ENCODE data around the gene PELI3.

Gene PELI3

DNA sequence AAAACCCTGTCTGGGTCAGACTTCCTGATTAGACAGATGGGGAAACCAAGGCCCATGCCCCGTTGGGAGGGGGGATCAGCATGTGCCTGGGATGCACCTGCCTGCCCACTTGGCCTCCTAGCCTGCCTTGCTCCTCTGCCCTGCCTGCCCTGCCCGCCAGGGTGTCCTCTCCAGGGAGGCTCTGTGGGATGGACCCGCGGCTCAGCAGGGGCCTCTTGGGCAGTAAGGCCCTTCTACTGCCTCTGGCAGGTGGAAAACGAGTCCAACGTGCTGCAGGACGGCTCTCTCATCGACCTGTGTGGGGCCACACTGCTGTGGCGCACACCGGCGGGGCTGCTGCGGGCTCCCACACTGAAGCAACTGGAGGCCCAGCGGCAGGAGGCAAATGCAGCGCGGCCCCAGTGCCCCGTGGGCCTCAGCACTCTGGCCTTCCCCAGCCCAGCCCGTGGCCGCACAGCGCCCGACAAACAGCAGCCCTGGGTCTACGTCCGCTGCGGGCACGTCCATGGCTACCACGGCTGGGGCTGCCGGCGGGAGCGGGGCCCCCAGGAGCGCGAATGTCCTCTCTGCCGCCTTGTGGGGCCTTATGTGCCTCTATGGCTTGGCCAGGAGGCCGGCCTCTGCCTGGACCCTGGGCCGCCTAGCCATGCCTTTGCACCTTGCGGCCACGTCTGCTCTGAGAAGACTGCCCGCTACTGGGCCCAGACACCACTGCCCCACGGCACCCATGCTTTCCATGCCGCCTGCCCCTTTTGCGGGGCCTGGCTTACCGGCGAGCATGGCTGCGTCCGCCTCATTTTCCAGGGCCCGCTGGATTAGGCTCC, 8.9 kb downstream of the PELI3 start:
- DNase-seq: no peak

DNA sequence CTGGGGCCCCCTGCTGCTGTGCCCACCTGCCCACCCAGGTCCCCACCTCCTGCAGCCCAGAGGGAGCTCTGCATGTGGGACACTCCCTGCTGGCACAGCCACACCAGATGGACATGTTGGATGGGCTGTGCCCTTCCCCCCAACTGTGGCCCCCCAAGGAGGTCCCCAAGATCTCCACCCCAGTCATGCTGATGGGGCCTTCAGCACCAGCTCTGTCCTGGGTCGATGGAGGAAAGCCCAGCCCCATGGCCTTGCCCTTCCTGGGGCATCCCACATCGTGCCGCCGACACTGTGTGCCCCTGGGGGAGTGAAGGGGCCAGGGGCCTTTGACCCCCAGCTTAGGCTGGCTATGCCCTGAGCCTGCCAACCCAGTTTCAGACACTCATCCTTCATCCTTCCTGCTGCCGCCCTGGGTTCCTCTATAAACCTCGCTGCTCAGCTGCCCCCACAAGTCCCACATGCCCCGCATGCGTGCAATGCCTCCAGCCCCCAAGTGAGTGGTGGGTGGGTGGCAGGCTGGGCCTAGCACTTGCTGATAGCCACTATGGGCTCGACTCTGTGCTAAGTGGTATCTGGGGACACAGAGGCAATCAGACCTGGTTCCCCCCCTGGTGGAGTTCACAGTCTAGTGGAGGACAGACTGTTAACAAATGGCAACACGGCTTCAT, 9.6 kb downstream of the PELI3 start:
- DNase-seq: no peak

DNA sequence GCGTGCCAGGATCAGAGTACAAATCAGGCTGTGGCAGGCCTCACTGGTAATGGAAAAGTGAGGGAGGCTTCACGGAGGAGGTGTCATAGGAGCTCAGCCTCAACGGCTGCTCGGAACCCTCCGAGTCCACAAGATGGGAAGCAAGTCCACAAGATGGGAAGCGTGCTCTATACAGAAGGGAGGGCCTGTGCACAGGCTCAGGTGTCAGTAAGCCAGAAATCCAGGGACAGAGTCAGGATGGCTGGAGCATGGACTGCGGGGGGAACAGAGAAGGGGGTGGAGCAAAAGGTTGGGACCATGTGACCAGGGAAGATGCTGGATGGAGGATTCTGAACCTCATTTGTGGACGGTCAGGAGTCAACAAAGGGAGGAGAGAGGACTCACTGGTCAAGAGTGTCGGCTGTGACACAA, 10.1 kb downstream of the PELI3 start:
- no peak for DNase-seq

DNA sequence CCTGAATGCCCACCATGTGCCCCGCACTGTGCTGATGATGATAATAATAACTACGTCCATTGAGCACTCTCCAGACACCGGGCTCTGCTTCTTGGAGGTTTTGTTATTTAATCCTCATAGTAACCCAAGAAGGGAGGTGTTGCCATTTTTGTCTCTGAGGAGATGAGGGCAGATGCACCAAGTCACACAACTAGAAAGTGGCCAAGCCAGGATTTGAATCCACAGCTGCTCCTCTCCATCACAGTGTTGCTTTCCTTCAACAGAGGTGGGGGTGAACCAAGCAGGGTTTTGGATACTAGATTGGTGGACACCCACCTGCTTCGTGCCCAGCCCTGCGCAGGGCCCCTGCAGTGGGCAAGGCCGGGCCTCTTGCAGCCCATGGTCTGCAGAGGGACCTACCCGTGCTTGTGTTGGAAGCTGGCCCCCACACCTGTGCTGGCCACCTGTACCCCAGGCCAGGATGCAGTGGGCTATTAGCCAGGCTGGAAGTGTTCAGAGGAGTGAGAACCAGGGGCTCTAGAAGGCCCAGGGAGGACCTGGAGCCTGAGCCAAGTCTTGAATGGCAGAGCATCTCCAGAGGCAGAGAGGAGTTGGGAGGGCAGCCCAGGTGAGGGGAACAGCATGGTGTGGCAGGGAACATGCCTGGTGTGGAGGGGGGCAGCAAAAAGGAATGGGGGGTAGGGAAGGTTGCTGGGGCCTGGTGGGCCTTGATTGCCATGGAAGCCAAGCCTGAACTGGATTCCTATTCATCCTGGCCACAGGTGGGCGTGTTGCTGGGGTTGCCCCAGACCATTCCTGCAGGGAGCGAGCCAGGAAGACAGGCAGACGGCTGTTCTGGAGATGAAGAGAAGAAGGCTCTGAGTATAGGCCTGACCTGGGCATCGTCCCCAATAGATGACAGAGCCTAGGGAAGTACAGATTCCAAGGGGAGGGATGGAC, 10.8 kb downstream of the PELI3 start:
- no peak for DNase-seq

DNA sequence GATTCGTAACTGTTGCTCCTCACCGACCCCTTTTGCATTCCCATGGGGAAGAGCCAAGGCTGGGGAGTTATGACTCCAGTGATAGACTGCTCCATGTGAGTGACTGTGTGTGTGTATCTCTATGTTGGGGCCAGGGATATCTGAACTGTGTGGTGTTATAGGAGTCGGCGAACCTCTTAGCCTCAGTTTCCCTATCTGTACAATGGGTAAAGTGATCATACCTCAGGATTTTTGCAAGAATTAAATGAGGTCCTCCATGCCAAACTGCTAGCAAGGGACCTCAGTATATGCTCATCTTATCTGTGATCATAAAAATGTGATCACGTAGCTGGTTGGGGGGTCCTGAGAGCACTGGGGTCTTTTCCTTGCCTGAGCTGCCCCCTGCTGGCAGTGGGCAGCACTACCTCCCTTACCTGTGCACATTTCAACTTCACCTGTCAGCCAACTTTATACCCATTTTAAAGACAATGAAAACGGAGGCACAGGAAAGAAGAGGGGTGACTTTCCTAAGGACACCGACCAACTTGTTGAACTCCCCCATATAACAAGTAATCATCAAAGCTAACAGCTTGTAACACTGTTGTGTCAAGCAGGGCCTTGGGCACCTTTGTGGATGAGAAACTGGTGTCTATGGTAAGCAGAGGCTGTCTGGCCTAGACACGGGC, 12.2 kb downstream of the PELI3 start:
- DNase-seq: no peak

DNA sequence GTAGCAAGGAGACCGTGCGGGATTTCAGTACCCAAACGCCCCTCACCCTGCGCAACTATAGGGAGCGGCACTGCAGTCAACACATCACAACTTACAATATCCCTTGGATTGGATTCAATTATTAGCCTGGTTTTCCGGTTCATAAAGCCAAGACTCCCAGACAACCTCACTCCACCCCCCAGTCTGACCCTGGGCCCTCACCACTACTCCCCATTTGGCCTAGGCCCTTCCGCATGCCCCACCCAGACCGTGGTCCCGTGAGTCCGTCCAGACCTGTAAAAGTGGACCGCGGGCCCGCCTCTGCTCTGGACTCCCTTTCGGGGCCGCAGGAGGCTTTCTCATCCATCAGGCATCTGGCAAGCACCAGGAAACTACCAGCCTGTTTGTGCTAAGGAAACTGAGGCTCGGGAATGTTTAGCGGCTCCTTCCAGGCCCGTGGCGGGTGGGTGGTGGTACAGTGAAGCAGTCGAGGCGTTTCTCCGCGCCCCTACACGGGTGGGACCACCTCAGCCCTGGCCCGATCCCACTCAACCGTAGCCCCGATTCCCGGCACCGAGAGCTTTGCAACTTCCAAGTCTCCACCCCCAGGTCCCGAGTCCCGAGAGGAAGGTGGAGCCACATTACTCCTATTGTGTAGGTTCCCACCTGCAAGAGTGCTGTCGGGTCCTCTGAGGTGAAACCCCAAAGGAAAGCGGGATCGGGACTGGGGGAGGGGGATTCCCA, 12.8 kb downstream of the PELI3 start:
- DNase-seq: no peak

DNA sequence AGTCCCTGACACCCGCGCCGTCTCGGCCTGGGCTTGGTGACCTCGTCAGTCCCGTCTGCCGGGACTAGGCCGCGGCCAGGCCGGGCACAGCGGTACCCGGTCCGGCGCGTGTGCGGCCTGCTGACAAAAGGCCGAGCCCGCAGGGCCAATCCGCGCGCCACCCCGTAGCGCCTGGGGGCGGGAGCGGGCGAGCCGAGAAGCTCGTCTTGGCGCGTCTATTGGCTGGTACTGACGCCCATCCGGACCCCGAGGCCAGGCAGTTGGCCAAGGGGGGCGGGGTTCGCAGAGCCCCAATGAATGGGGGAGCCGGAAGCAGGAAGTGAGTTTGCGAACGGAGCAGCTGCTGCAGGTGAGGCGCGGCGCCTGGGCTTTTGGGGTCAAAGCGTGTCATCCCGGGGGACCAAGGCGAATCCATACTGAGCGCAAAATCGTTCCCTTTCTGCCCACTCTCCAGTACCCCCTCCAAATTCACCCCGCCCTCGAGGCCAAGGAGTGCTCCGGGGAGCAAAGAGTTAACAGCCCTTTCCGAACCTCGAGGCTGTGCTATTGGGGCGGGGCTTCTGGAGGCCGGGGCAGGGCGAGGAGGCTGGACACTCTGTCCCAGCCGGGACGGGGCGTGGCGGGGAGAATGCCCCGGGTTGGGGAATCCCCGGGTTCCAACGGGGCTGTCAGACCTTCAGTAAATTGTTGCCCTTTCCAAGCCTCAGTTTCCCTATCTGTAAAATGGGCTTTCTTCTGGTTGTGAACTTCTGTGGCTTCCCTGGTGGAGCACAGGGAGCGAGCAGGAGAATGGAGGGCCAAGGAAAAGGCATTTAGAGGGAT, 13.6 kb downstream of the PELI3 start, which contains the start of gene DPP3:
DPP3 (plus strand) TSS at position 318 of the 822 bp plus-strand sequence. CDS start 1,767 bp downstream, outside the sequence.
- DNase-seq: peak; percentile 95

DNA sequence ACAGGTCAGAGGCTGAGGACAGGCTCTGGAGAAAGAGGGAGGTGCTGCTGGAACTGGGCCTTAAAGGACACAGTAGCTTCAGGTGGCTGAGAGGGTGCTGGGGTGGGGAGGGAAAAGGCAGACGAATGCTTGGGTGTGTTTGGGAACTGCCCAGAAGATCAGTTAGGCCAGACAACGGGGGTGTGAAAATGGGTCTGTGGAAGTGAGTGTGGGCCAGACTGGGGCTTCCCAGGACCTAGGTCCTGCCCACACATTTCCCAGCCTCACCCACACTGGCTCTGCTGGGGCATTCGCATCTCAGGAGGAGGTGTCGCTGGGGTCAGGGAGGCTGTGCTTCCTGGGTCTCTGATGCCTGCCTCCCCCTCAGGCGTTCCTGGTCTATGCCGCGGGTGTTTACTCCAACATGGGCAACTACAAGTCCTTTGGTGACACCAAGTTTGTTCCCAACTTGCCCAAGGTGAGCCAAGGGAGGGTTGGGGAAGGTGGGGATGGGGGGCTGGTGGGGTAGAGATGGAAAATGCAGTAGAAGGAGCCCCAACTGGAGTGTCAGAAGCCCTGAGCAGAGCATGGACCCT, 18.2 kb downstream of the PELI3 start:
- no peak for DNase-seq

DNA sequence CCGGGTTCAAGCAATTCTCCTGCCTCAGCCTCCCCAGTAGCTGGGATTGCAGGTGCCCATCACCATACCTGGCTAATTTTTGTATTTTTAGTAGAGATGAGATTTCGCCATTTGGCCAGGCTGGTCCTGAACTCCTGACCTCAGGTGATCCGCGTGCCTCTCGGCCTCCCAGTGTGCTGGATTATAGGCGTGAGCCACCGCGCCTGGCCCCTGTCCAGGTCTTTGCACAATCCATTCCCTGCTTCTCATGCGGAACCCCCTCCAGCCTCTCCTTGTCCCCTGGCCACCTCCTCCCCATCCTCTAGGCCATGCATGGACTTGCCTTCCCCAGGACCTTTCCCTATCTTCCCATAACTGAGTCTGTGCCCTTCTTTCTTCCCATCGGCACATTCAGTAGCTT, 22.3 kb downstream of the PELI3 start:
- DNase-seq: no peak

DNA sequence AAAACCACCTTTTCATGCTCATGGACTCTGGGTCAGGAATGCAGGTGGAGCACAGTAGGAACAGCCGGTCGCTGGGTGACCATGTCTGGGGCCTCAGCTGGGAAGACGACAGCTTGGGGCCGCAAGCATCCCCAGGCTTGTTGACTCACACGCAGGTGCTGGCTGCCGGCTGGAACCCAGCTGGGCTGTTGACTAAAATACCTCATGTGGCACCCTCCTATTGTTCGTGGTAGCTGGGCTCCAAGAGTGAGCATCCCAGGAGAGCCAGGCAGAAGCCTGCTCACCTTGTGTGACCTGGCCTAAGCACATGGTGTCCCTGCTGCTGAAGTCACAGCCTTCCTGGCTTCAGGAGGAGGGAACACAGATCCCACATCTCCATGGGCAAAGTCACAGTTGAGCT, 22.9 kb downstream of the PELI3 start:
- DNase-seq: no peak

DNA sequence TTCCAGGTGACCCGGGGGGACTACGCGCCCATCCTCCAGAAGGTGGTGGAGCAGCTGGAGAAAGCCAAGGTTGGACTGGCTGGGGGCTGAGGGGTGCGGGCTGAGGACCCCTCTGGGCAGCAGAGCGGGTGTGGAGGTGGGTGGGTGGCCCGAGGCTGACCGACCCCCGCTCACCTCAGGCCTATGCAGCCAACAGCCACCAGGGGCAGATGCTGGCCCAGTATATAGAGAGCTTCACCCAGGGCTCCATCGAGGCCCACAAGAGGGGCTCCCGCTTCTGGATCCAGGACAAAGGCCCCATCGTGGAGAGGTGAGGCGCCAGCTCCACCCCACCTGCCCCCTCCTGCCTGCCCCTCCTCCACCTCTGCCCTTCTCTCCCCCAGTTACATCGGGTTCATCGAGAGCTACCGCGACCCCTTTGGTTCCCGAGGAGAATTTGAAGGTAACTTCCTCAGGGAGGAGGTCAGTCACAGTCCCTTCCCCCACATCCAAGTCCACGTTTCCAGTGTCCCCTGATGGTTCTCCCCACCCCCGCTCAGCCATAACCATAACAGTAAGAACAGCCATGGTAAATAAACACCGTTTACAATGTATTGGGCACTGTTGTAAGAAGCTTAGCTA, 24.7 kb downstream of the PELI3 start:
- DNase-seq: no peak

DNA sequence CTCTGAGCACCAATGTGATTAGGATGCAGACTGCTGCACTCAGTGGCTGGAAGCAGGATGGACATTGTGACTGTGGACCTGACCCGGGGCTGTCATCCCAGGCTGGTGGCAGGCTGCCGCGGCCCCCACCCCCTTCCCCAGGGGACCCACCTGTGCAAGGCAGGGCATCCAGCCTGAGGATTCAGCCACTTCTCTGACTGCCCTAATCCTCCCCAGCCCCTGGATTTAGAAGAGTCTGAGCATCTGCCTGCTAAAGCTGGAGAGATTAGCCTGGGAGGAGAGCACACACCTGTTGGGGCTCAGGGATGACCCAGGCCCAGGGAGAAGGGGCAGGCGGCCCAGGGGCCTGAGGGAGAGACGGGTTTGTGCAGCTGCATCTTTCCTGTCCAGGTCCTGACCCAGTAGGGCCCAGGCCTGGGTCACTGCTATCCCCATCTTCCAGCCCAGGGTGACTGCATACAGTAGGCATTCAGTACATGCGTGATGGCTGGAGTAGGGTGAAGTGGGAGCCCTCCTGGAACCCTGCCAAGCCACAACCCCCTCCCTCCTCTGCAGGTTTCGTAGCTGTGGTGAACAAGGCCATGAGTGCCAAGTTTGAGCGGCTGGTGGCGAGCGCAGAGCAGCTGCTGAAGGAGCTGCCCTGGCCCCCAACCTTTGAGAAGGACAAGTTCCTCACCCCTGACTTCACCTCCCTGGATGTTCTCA, 25.6 kb downstream of the PELI3 start:
- no peak for DNase-seq

DNA sequence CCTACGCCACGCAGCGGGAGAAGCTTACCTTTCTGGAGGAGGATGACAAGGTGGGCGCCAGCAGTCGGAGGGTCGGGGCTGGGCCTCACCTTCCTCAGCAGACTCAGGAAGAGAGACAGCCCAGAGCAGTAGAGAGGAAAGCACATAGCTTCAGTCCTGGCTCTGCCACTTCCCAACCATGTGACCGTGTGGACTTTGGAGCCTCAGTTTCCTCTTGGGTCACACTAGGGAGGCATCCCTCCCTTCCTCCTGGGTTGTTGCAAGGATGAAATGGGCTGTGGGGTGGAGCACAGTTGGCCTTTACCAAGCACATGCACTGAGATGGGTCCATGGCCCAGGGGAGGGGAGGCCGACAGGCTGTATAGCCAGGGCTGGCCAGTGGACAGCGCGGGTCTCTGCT, 26.4 kb downstream of the PELI3 start:
- DNase-seq: no peak

DNA sequence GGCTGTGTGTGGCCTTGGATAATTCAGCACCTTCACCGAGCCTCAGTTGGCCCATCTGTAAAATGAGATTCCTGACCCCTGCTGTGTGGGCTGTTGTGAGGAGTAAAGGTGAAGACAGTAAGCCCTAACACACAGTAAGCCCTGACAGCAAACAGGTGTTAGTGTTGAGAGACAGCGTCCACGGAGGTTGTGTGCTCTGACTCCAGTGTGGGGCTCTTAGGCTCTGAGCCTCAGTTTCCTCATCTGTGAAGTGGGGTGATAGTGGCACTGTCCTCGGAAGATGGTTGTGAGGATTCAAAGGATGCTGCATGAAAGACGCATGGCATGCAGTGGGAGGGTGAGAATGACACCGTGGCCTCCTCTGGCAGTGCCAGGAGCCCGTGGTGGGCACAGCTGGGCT, 27.8 kb downstream of the PELI3 start:
- DNase-seq: no peak

DNA sequence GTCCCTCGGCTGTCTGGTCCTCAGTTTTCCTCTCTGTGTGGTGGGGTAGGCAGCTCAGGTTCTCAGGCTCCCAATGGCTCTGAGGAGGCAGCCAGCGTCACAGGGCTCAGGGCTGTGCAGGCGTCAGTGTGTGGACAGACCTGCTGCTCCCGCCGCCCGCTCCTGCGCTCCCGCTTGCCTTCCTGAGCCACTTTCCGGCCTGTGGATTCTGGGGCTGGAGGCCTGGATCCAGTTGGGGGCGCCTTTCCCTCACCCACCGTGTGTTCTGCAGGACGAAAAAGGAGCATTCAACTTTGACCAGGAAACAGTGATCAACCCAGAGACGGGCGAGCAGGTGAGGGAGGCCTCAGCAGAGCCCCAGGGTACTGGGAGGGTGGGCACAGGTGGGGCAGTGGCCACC, 28.2 kb downstream of the PELI3 start:
- DNase-seq: no peak

DNA sequence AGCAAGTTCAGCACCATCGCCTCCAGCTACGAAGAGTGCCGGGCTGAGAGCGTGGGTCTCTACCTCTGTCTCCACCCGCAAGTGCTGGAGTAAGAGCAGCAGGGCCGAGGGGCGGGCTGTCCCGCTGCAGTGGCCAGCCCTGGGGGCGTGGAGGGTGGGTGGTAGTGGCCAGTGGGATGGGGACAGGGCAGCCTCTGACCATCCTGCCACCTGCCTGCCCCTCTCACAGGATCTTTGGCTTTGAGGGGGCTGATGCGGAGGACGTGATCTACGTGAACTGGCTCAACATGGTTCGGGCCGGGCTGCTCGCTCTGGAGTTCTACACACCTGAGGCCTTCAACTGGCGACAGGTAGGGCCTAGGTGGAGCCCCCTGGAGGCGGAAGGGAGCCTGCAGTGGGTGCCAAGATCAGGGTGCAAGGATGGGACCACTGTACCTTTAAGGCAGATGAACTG, 28.7 kb downstream of the PELI3 start:
- DNase-seq: no peak

DNA sequence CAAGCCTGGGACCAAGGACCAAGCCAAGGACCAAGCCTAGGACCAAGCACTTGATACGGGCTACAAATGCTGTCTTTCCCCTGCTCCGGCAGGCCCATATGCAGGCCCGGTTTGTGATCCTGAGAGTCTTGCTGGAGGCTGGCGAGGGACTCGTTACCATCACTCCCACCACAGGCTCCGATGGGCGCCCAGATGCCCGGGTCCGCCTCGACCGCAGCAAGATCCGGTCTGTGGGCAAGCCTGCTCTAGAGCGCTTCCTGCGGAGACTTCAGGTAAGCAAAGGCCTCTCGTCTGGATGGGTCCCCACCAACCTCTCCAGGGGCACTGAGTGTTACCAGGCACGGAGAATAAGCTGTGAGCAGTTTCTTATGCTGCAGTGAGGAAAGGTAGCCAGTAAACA, 30.5 kb downstream of the PELI3 start:
- DNase-seq: no peak

DNA sequence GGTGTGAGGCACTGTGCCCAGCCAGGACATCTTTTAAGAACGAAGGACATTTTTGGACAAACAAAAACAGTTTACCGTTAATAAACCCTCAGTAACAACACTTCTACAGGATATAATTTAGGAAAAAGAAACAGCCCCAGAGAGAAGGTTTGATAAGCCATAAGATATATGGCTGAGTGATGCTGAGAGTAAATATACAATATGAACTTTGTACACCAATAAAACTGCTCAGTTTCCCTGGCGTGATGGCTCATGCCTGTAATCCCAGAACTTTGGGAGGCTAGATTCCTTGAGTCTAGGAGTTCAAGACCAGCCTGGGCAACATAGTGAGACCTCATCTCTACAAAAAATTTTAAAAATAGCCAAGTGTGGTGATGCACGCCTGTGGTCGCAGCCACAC, 31.8 kb downstream of the PELI3 start:
- no peak for DNase-seq

DNA sequence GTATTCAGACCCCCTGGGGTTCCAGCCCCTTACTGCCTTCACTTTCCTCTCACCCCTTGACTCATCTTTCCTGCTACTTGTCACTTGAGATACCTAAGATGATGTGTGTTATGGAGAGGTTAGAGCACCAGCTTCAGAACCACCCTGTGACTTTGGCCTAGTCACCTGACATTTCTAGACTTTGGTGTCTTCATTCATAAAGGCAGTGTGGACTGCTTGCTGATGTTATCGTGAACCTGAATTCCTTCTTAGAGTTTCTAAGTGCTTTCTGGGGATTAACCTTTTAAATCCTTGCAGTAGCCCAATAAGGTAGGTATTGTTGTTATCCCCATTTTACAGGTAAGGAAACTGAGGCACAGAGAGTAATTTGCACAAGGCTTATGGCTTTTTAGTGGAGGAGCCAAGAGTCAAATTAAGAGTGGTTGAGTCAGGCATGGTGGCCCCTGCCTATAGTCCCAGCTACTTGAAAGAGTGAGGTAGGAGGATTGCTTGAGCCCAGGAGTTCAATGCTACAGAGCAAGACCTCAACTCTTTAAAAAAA, 38.6 kb downstream of the PELI3 start:
- no peak for DNase-seq

Data from stimulated activated CD4-positive, alpha-beta T cell treated with anti-CD3 and anti-CD28 coated beads, Interleukin-2, amount 100 ng/mL, for 48 hours (primary cell).